C1 segment of cervical spinal cord (tissue), 14 donors: ENCODE data around the gene AGBL4.
A peak's percentile ranks its signal among the peaks of the same experiment; 100 is the strongest.

ENCODE experiments used
- DNase-seq, 14 donors: peaks; one replicate each; lab custom pipeline; 2025; lab: John Stamatoyannopoulos, UW

AGBL4 gene

DNA sequence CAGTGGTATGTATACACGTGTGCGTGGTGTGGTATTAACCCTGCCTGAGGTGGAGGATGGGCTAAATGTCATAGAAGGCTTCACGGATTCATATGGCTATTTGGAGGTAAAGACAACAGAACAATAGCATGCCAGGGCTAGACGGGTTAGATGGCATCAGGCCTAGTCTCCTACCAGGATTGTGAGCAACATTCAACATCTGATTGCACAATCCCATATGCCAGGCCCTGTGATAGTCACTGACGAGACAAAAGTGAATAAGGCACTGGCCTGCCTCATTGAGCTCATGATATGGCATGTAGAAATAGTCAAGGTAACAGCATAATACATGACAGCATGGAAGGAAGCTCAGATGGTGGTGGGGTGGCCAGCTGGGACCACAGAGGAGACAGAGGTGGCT, 1079.9 kb downstream of the AGBL4 start:
- no peak for DNase-seq

- DNase-seq: no peak
Measured at GRCh38 chr1:48943393-48943792, 1080.4 kb downstream of the AGBL4 start.

GRCh38 chr1:48940962-48941732, 1082.6 kb downstream of the AGBL4 start:
- DNase-seq: no peak

DNA sequence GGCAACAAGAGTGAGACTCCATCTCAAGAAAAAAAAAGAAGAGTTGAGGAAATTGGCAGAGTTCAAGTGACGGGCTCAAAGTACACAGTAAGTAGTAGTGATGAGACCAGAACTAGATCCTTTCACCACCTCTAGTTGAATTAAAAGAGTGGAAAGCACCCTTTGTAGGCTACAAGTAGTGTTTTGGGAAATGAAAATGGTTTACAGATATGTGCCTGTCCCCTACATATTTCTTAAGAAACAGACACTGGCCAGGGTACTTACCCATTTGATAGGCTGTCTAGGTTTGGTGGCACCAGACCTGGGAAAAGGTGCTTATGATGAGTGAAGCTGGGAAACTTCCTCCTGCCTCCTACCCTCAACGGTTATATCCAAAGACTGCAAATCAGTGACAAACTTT, 1083.4 kb downstream of the AGBL4 start:
- DNase-seq: no peak

GRCh38 chr1:48939828-48940227, 1083.9 kb downstream of the AGBL4 start:
- DNase-seq: no peak

GRCh38 chr1:48939042-48939441, 1084.7 kb downstream of the AGBL4 start:
- DNase-seq: no peak

DNA sequence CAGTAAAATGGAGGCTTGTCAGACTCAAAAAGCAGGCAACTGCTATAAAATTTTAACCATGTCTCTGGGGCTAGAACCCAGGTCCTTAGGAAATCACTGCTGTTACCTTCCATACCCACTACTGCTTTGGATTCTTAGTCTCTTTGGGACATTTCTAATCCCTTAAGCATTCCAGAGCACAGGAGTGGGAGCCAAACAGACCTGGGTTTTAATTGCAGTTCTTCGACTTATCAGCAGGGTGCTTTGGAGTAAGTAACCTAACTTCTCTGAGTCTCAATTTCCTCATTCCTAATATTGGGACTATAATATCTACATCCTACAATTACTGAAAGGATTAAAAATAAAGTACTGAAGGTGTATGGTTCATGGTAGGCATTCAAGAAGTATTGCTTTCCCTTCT, 1086.0 kb downstream of the AGBL4 start:
- no peak for DNase-seq

DNA sequence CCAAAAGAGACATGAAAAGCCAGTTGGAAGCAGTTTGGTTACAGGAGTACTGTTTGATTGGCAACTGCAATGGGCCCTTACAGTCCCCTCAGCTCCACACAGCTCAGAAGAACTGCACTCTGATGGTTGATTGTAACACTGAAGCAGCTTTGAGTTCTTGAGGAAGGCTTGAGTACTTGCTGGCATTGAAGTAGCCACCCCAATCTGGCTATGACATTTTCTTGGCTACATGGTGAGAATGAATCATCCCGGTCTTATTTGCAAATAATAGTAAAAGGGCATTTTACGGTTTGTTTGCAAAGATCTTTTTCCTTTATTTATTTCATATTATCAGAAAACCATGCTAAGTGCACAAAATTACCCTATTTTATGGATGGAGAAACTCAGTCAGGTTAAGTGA, 1087.3 kb downstream of the AGBL4 start:
- DNase-seq: no peak

DNA sequence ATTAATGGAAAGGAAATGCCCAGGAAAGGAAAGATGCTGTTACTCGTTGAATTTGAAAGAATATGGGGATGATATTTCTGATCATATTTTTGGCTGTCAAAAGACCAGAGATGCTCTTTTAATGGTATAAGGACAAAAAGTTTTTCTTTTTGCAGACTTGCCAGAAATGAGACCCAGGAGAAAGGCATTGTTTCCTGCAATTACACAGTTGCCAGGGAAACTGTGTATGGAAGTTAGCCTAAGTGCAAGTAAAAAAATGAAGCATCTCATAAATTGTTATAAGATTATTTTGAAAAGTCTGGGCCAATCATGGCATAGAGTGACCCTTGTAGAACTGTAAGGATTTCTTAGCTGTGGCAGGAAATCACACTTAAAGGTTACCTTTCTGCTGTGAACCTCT, 1091.4 kb downstream of the AGBL4 start:
- no peak for DNase-seq

GRCh38 chr1:48931506-48932192, 1092.1 kb downstream of the AGBL4 start:
- DNase-seq: peak in 1 of 14 donors; percentile 6

GRCh38 chr1:48930011-48930410, 1093.7 kb downstream of the AGBL4 start:
- no peak for DNase-seq

- no peak for DNase-seq
Measured at GRCh38 chr1:48924099-48924498, 1099.7 kb downstream of the AGBL4 start.

DNA sequence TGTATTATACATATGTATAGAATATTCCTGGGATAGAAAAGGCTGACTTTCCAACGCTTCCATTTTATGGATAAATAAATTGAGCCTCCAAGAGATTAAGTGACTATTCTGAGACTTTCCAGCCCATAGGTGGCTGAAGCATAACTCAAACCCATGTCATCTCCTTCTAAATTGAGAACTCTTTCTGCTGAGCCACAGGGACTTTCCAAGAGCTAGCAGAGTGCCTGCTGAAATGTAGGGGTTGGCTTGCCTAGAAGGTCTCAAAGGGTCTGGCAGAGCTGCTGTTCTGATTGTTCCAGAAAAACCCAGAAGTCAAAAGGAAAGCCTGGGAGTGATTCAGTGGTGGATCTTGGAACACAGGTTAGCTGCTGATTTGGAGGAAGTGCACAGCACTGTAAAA, 1100.6 kb downstream of the AGBL4 start:
- no peak for DNase-seq

GRCh38 chr1:48920851-48921250, 1102.9 kb downstream of the AGBL4 start:
- DNase-seq: peak in 2 of 14 donors; percentile 9 to 10

- no peak for DNase-seq
Measured at GRCh38 chr1:48917901-48918603, 1105.7 kb downstream of the AGBL4 start.

GRCh38 chr1:48917070-48917454, 1106.7 kb downstream of the AGBL4 start:
- no peak for DNase-seq

GRCh38 chr1:48916130-48917069, 1107.4 kb downstream of the AGBL4 start:
- no peak for DNase-seq

GRCh38 chr1:48908606-48909005, 1115.1 kb downstream of the AGBL4 start:
- DNase-seq: no peak

GRCh38 chr1:48906729-48907128, 1117.0 kb downstream of the AGBL4 start:
- no peak for DNase-seq

DNA sequence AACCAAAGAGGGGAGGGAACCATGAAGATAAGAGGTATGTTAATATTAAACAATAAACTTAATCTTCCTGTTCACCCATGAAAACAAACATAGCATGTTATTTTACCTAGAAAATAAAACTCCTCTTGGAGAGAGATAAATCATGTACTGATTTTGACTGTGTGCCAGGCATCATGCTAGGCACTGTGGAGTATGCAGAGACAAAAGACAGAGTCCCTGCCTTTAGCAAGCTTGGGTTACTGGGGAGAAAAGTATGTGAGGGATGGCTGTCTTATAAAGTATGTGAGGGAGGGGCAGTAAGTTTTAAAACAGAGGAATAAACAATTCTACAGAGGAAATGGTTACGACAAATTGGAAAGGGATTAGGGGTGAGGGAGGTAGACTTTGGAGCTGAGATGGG, 1117.6 kb downstream of the AGBL4 start:
- no peak for DNase-seq

DNA sequence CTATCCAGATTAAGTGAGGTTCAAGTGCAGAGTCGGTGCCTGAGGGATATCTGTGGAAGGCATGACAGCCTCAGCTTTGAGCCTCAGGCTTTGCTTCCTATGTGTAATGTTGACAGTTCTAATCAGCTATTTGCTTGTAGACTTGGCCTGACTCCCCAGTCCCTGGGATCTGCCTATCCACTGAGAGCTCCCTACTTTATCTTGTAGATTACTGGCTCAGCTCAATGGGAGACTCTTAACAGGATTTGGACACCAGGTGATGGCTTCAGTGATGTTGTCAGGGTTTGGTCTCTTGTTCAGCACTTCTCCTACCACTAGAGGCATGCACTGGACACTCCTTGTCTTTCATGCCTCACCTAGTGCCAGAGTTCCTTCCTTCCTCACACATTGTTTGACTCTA, 1120.5 kb downstream of the AGBL4 start:
- DNase-seq: no peak

DNA sequence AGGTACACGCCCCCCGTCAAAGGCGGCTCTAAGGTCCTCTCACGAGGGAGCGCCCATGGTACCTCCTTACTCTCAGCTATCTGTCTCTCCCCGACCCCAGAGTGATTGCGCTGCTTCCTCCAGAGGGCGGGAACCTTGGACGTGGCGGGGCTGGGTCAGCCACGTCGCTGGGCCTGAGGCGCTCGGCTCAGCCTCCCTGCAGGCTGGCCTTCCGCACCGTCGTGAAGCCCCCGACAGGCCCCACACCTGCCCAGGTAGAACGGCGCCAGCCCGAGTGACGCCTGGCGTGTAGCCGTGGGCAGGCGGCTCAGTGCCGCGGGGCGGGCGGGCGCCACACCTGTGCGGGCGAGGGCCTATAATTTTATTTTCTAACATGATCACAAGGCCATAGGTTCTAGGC, 1124.9 kb downstream of the AGBL4 start:
- DNase-seq: no peak
